KOPT-K1 (cell line): Measurements from ENCODE around the gene YPEL2.
"Not testable (repeated sequence)": the region's sequence is repeated elsewhere in the genome, so short reads cannot be mapped to it uniquely, and the experiment has no call there.

ENCODE experiments used
- H3K27ac ChIP-seq: fragments of 200-600 bp; sonication (generic); 2 replicates; pipeline ENCODE4 v1.5.1; 2016; ENCODE audit warnings: antibody characterized with exemption, mild to moderate bottlenecking, low read depth, low read length; ENCODE audit not compliant: poor library complexity, severe bottlenecking
- H3K36me3 ChIP-seq: fragments of 200-600 bp; sonication (generic); 2 replicates; pipeline ENCODE4 v1.5.1; 2017; ENCODE audit warnings: antibody characterized with exemption, mild to moderate bottlenecking, low read length, moderate library complexity; ENCODE audit not compliant: insufficient read depth
- H3K9me3 ChIP-seq: fragments of 200-600 bp; sonication (generic); 2 replicates; pipeline ENCODE4 v1.5.1; 2017; ENCODE audit warnings: antibody characterized with exemption, low read length, mild to moderate bottlenecking; ENCODE audit not compliant: insufficient read depth, poor library complexity, severe bottlenecking

The YPEL2 gene

GRCh38 chr17:59374612-59375011 lies 43.2 kb downstream of the YPEL2 start:
- Histone ChIP-seq H3K9me3 (no peaks in the 10 kb centered on the region), H3K36me3 (no peaks in the 10 kb centered on the region), H3K27ac (no peak overlapping the region)

GRCh38 chr17:59375857-59376256 lies 44.4 kb downstream of the YPEL2 start:
- H3K9me3 ChIP-seq, result no peaks in the 10 kb centered on the region
- H3K36me3 ChIP-seq, result no peaks in the 10 kb centered on the region
- no peak overlapping the region for H3K27ac ChIP-seq

- Histone ChIP-seq H3K9me3 (no peaks in the 10 kb centered on the region), H3K27ac (no peak overlapping the region), H3K36me3 (no peaks in the 10 kb centered on the region)
These were observed 45.1 kb downstream of the YPEL2 start for GRCh38 chr17:59376506-59376905.

- Histone ChIP-seq H3K27ac (no peak overlapping the region), H3K36me3 (no peaks in the 10 kb centered on the region), H3K9me3 (no peaks in the 10 kb centered on the region)
These were observed 46.0 kb downstream of the YPEL2 start for GRCh38 chr17:59377410-59377809.

GRCh38 chr17:59378675-59379074 lies 47.2 kb downstream of the YPEL2 start:
- Histone ChIP-seq H3K27ac (no peak overlapping the region), H3K36me3 (no peaks in the 10 kb centered on the region), H3K9me3 (no peaks in the 10 kb centered on the region)

- Histone ChIP-seq H3K36me3 (no peaks in the 10 kb centered on the region), H3K27ac (no peak overlapping the region)
These were observed 49.0 kb downstream of the YPEL2 start for GRCh38 chr17:59380474-59380873.

GRCh38 chr17:59381716-59382570 lies 50.5 kb downstream of the YPEL2 start:
- Histone ChIP-seq H3K36me3 (no peaks in the 10 kb centered on the region), H3K9me3 (no peaks in the 10 kb centered on the region), H3K27ac (no peak overlapping the region)

More at GRCh38 chr17:59380474-59380873, 49.0 kb downstream of the YPEL2 start:
- no peaks in the 10 kb centered on the region for H3K9me3 ChIP-seq

- H3K36me3 ChIP-seq, result no peaks in the 10 kb centered on the region
- no peak overlapping the region for H3K27ac ChIP-seq
- H3K9me3 ChIP-seq, result no peaks in the 10 kb centered on the region
These were observed 52.4 kb downstream of the YPEL2 start for GRCh38 chr17:59383893-59384292.

GRCh38 chr17:59387351-59388068 lies 56.1 kb downstream of the YPEL2 start:
- no peaks in the 10 kb centered on the region for H3K36me3 ChIP-seq
- no peaks in the 10 kb centered on the region for H3K9me3 ChIP-seq
- no peak overlapping the region for H3K27ac ChIP-seq

GRCh38 chr17:59388069-59388556 lies 56.7 kb downstream of the YPEL2 start:
- no peaks in the 10 kb centered on the region for H3K36me3 ChIP-seq
- no peaks in the 10 kb centered on the region for H3K9me3 ChIP-seq
- no peak overlapping the region for H3K27ac ChIP-seq

- no peaks in the 10 kb centered on the region for H3K9me3 ChIP-seq
- no peak overlapping the region for H3K27ac ChIP-seq
- H3K36me3 ChIP-seq, result no peaks in the 10 kb centered on the region
These were observed 57.6 kb downstream of the YPEL2 start for GRCh38 chr17:59389066-59389465.

- Histone ChIP-seq H3K36me3 (no peaks in the 10 kb centered on the region), H3K27ac (no peak overlapping the region), H3K9me3 (peaks cover 7% of the 10 kb centered on the region)
These were observed 59.6 kb downstream of the YPEL2 start for GRCh38 chr17:59391021-59391420.

GRCh38 chr17:59392973-59393679 lies 61.7 kb downstream of the YPEL2 start:
- Histone ChIP-seq H3K27ac (no peak overlapping the region), H3K9me3 (peaks cover 7% of the 10 kb centered on the region), H3K36me3 (no peaks in the 10 kb centered on the region)

- H3K27ac ChIP-seq, H3K36me3 ChIP-seq, H3K9me3 ChIP-seq: not testable (repeated sequence)
These were observed 62.4 kb downstream of the YPEL2 start for GRCh38 chr17:59393742-59394410.
